Heart right ventricle (tissue), 16 donors: ENCODE data around the gene DOCK4. TPM values are rescaled to one million over a fixed set of nuclear protein-coding genes. Genes with fewer than 3 reads are reported as not detected.
A peak's percentile ranks its signal among the peaks of the same experiment; 100 is the strongest.

ENCODE experiments used
- ATAC-seq, 8 donors: fragments of 200-7000 bp; cut with Tn5 transposase; one replicate each; pipeline ENCODE4 v1.9.1; 2020; ENCODE audit warnings: mild to moderate bottlenecking in 8 of 8, moderate library complexity in 8 of 8, moderate number of reproducible peaks in 1 of 8
- DNase-seq, 2 donors: peaks; one replicate each; pipeline ENCODE4 v3.0.0-alpha.2; 2020
- H3K27ac ChIP-seq, 10 donors: fragments of 200-600 bp; sonication (generic) in 2 of 10; one replicate each; pipeline versions ENCODE4 v1.5.0 to v1.8.0; 2020 to 2022; ENCODE audit warnings: mild to moderate bottlenecking in 3 of 10
- H3K27me3 ChIP-seq, 7 donors: fragments of 200-600 bp; one replicate each; pipeline ENCODE4 v1.8.0; 2021 to 2022; ENCODE audit warnings: mild to moderate bottlenecking in 2 of 7
- H3K36me3 ChIP-seq, 9 donors: fragments of 200-600 bp; sonication (generic) in 1 of 9; one replicate each; pipeline versions ENCODE4 v1.5.0 to v1.8.0; 2020 to 2022; ENCODE audit warnings: mild to moderate bottlenecking in 2 of 9
- H3K4me1 ChIP-seq, 9 donors: fragments of 200-600 bp; sonication (generic) in 1 of 9; one replicate each; pipeline versions ENCODE4 v1.5.0 to v1.8.0; 2020 to 2022; ENCODE audit warnings: mild to moderate bottlenecking in 4 of 9
- H3K4me3 ChIP-seq, 10 donors: fragments of 200-600 bp; sonication (generic) in 2 of 10; one replicate each; pipeline versions ENCODE4 v1.5.0 to v1.8.0; 2020 to 2022; ENCODE audit warnings: mild to moderate bottlenecking in 7 of 10, moderate library complexity in 2 of 10
- H3K9me3 ChIP-seq, 11 donors: fragments of 200-600 bp in 10 of 11; sonication (generic) in 2 of 11; one replicate each; pipeline versions ENCODE4 v1.5.0 to v1.8.0; 2013 to 2022; ENCODE audit warnings: mild to moderate bottlenecking in 2 of 11, control low read depth in 1 of 11, moderate library complexity in 1 of 11
- CTCF ChIP-seq, 9 donors: fragments of 200-600 bp; sonication (generic) in 2 of 9; IDR thresholded peaks; one replicate each; pipeline versions ENCODE4 v1.5.0 to v1.8.0; 2021 to 2022; ENCODE audit warnings: antibody characterized with exemption in 9 of 9, mild to moderate bottlenecking in 5 of 9, moderate library complexity in 1 of 9
- WGBS, 2 donors: extraction: QIAGEN DNeasy Blood & Tissue Kit; methylation state at CpG; one replicate each; pipeline ENCODE4 v1.1.7; 2013; ENCODE audit warnings: inconsistent platforms in 1 of 2; 5-methylcytosine and 5-hydroxymethylcytosine counted together
- intact Hi-C, 10 donors: fragments of 100-400 bp; cut with DNase I; formaldehyde crosslinking; loops; one replicate each; pipeline versions ENCODE4 v1.11.1 to v1.14.2; 2022
- polyA plus RNA-seq, 2 donors: library from polyadenylated mRNA; stranded (reverse); fragments of 200-250 nt; gene quantifications; one replicate each; pipeline ENCODE4 v1.2.3, GENCODE V29; 2013
- total RNA-seq, 10 donors: library from RNA; stranded (reverse); fragmentation: NEBNext Ultra II Directional in 3 of 10; extraction: Animal tissue kit (Norgen Biotek cat#: 25700) in 3 of 10; gene quantifications; one replicate each; pipeline versions ENCODE4 v1.2.1 to v1.2.4, GENCODE V29; 2021 to 2023
- donor health status: Arrhythmogenic right ventricular cardiomyopathy.
- donor health status: ischemic (EF 13 %, LVEDD 7.1; RV severe dilation, severe dysfunction).
- donor health status: healthy with polysubstance abuse.
- donor health status: DM: no; HTN: yes; CAD: no.
- donor health status: DM: no; HTN: no; CAD: no.
- donor health status: ischemic (EF 25% LVEDD 6.9; RV normal size, moderate dysfunction).
- donor health status: ischemic (EF 25% LVEDD 5.7; RV mildly dilated, moderate dysfunction).
- donor health status: healthy.
- donor health status: DM: yes; HTN: yes; CAD: no.
- donor health status: Ischemic cardiomyopathy.
- donor health status: ischemic (EF 35%, LVEDD 5.7; RV mildly dilated, moderate dysfunction).
- donor health status: nonischemic (EF 11% LVEDD 7.7; RV severe dilation, severe dysfunction).
- donor health status: DM: yes; HTN: yes; CAD: no.
- donor health status: PGD.
- donor health status: ischemic (EF 29% LVEDD 5.4; RV normal size, mild dysfunction).
- donor health status: nonischemic (EF 23%, LVEDD 6.1; RV moderate dilation, normal function).

Gene DOCK4
- total and polyA plus RNA-seq, 12 donors, result 2.6 to 26.8 (median 14.7) TPM

DNA sequence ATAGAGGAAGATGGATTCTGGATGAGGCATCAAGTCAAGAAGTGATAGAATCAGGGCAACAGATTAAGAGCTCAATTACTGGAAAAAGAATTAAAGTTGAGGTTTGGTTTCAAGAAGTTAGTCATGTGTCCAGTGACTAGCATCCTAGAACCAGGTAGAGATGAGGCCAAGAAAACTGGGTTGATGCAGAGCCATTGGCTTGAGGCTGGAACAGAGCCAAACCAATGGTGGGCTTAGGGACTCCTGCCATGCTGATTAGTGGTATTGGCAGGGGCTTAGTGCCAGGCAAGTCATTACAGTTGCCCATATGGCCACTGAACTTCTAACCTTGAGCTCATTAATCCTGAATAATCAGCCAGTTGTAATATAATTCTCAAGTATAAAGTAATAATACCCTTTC lies 18.8 kb upstream of the DOCK4 start:
- no peak for DNase-seq
- no peak overlapping the region for H3K4me3 ChIP-seq
- intact Hi-C loops, result loop anchor here in 2 of 10 donors (5.0 to 10.0 kb wide), 2 partner anchors 57 to 70 kb away; no protein-coding TSS in a partner anchor
- H3K36me3 ChIP-seq, result no peaks in the 10 kb centered on the region
- no peak overlapping the region for H3K27ac ChIP-seq
- no peak for TF ChIP-seq CTCF (IDR thresholded peaks at IDR 0.05)
- H3K27me3 ChIP-seq, result no peaks in the 10 kb centered on the region
- peaks cover 0 to 36% (median 19%) of the 10 kb centered on the region in 9 donors for H3K4me1 ChIP-seq
- ATAC-seq, result no peak
- no peaks in the 10 kb centered on the region for H3K9me3 ChIP-seq

DNA sequence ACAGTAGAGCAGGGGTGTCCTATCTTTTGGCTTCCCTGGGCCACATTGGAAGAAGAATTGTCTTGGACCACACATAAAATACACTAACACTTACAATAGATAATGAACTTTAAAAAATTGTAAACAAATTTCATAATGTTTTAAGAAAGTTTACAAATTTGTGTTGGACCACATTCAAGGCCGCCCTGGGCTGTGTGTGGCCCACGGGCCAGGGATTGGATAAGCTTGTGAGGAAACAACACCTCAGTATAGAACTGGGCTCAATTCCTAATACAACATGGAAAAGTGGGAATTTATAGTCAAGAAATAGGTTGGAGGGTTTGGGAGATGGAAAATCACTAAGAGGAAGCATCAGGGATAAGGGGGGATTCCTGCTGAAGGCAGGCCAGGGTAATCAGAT lies 18.0 kb upstream of the DOCK4 start:
- no peaks in the 10 kb centered on the region for H3K9me3 ChIP-seq
- H3K27ac ChIP-seq, result peak overlapping the region in 1 of 10 donors; percentile 10
- no peak for ATAC-seq
- TF ChIP-seq CTCF (IDR thresholded peaks at IDR 0.05), result no peak
- 87 to 92% methylated on average over 2 of the region's 2 CpGs for WGBS, 2 donors
- intact Hi-C loops, result loop anchor here in 1 of 10 donors (10.0 kb wide), 1 partner anchor 71 kb away; no protein-coding TSS in a partner anchor
- H3K36me3 ChIP-seq, result no peaks in the 10 kb centered on the region
- no peak for DNase-seq
- H3K4me1 ChIP-seq, result peaks cover 0 to 36% (median 19%) of the 10 kb centered on the region in 9 donors
- no peak overlapping the region for H3K4me3 ChIP-seq
- H3K27me3 ChIP-seq, result no peaks in the 10 kb centered on the region

GRCh38 chr7:112223310-112223709 lies 17.1 kb upstream of the DOCK4 start:
- no peak overlapping the region for H3K27ac ChIP-seq
- WGBS, 2 donors, result 30 to 41% methylated on average over 3 of the region's 3 CpGs
- H3K27me3 ChIP-seq, result no peaks in the 10 kb centered on the region
- no peaks in the 10 kb centered on the region for H3K9me3 ChIP-seq
- ATAC-seq (peak in 7 of 8 donors; percentile 19 to 65 (median 44)), DNase-seq (no peak)
- peaks cover 0 to 36% (median 19%) of the 10 kb centered on the region in 9 donors for H3K4me1 ChIP-seq
- no peak overlapping the region for H3K4me3 ChIP-seq
- no peaks in the 10 kb centered on the region for H3K36me3 ChIP-seq
- intact Hi-C loops, result loop anchor here in 1 of 10 donors (10.0 kb wide), 1 partner anchor 71 kb away; no protein-coding TSS in a partner anchor
- TF ChIP-seq CTCF (IDR thresholded peaks at IDR 0.05), result no peak

DNA sequence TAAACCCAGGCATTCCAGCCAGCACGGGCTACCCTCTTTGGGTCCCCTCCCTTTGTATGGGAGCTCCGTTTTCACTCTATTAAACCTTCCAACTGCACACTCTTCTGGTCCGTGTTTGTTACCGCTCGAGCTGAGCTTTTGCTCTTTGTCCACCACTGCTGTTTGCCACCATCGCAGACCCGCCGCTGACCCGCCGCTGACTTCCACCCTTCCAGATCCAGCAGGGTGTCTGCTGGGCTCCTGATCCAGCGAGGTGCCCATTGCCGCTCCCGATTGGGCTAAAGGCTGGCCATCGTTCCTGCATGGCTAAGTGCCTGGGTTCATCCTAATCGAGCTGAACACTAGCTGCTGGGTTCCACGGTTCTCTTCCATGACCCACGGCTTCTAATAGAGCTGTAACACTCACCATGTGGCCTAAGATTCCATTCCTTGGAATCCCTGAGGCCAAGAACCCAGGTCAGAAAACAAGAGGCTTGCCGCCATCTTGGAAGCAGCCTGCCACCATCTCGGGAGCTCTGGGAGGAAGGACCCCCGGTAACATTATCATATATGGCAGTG lies 14.8 kb upstream of the DOCK4 start:
- no peak overlapping the region for H3K27ac ChIP-seq
- ATAC-seq (no peak), DNase-seq (no peak)
- intact Hi-C loops, result loop anchor here in 1 of 10 donors (10.0 kb wide), 1 partner anchor 74 kb away; no protein-coding TSS in a partner anchor
- peaks cover 0 to 29% (median 17%) of the 10 kb centered on the region in 9 donors for H3K4me1 ChIP-seq
- 93 to 95% methylated on average over 20 of the region's 20 CpGs for WGBS, 2 donors
- TF ChIP-seq CTCF (IDR thresholded peaks at IDR 0.05), result no peak
- no peak overlapping the region for H3K4me3 ChIP-seq
- no peaks in the 10 kb centered on the region for H3K27me3 ChIP-seq
- H3K36me3 ChIP-seq, result no peaks in the 10 kb centered on the region
- no peaks in the 10 kb centered on the region for H3K9me3 ChIP-seq
